ENCODE results near the gene RAB31. TPM values are rescaled to one million over a fixed set of nuclear protein-coding genes. Genes with fewer than 3 reads are reported as not detected.

The RAB31 gene
- total RNA-seq, 1 experiment from 2014 or later, result 9.5 TPM

DNA sequence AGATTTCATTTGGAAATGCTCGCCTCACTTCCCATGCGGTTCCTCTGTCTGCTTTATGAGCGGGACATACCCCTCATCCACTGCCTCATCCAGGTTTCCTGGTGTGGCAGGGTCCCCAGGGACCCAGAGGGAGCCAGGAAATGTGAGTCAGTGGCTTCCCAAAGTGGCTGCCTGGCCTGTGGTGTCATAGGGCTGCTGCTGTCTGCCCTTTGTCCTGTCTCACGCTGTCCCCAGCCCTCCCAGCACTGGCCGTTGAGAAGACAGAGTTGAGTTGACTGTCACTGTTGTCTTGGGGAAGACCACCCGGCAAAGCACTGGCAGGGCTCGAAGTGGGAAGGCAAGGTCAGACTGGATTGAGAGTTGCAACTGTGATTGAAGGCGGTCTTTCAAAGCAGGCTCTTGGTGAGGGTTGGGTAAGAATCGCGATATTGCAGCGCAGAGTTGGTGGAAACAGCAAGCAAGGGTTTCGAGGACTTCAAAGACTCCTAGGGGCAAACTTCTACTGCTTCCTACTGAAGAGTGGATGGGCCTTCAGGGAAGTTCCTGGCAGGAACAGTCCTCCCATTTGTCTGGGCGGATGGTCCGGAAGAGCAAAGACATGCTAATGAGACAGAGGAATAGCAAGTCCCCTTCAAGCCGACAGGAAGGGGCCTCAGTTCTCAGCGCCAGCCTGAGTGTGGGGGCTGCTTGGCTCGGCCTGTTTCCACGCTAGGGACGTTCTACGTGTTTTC lies 33.9 kb downstream of the RAB31 start:
- ChIA-PET POLR2A (no interaction called here), CTCF (no interaction called here)
- Mint-ChIP-seq H3K36me3 (ENCODE audit: insufficient read depth, unreplicated experiment) (no peaks in the 10 kb centered on the region), H3K27me3 (ENCODE audit: insufficient read depth, unreplicated experiment) (no peaks in the 10 kb centered on the region), H3K4me1 (ENCODE audit: low read depth, unreplicated experiment) (peaks cover 14% of the 10 kb centered on the region), H3K27ac (ENCODE audit: unreplicated experiment) (no peak overlapping the region), H3K9me3 (ENCODE audit: unreplicated experiment) (no peaks in the 10 kb centered on the region), H3K4me3 (ENCODE audit: unreplicated experiment) (no peak overlapping the region)
- TF ChIP-seq, protein P1, sequence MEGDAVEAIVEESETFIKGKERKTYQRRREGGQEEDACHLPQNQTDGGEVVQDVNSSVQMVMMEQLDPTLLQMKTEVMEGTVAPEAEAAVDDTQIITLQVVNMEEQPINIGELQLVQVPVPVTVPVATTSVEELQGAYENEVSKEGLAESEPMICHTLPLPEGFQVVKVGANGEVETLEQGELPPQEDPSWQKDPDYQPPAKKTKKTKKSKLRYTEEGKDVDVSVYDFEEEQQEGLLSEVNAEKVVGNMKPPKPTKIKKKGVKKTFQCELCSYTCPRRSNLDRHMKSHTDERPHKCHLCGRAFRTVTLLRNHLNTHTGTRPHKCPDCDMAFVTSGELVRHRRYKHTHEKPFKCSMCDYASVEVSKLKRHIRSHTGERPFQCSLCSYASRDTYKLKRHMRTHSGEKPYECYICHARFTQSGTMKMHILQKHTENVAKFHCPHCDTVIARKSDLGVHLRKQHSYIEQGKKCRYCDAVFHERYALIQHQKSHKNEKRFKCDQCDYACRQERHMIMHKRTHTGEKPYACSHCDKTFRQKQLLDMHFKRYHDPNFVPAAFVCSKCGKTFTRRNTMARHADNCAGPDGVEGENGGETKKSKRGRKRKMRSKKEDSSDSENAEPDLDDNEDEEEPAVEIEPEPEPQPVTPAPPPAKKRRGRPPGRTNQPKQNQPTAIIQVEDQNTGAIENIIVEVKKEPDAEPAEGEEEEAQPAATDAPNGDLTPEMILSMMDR (IDR thresholded peaks at IDR 0.05; ENCODE audit: insufficient read depth in 1 of 2, low read depth in 1 of 2, low read length in 1 of 2, severe bottlenecking in 1 of 2, unreplicated experiment in 1 of 2), result no peak
- Histone ChIP-seq H3K4me3 (ENCODE audit: low read depth, low read length) (no peak overlapping the region), H3K4me1 (peaks cover 27% of the 10 kb centered on the region), H3K27me3 (replicated peaks; ENCODE audit: control insufficient read depth, insufficient read depth, low read length) (no peaks in the 10 kb centered on the region), H3K9me3 (no peaks in the 10 kb centered on the region), H3K36me3 (ENCODE audit: control insufficient read depth, insufficient read depth, low read length) (no peaks in the 10 kb centered on the region)
- no TSS peak for BruUV-seq (replicated peaks)
- intact Hi-C loops (cut with micrococcal nuclease; ENCODE audit: unreplicated experiment), result no loop called here
- no peak for DNase-seq

DNA sequence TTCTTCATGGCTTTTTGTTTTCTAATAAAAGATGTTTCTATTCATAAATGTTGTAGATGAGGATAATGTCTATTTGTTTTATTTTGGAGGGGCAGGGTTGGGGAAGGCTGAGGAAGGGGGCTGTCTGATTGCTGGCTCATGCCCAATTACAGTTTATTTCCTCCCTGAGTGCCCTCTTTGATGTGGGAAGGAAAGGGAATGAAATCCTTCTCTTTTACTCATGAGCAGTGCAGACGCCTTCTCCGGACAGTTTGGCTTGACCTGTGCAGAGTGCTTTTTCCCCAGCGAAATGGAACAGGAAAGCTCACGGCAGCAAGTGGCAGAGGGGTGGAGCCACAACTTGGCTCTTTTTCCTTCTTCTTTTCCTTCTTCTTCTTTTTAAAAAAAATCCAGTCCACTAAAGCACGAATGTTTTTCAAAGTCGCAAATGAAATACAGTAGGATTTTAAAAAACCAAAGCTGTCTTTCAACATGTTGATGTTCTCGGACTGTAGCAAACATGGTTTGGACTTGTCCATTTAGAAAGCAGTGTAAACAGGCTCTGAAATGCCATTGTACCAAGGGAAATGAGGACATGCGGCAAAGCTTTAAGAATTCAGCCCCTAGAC lies 34.5 kb downstream of the RAB31 start:
- no TSS peak for BruUV-seq (replicated peaks)
- intact Hi-C loops (cut with micrococcal nuclease; ENCODE audit: unreplicated experiment), result no loop called here
- POLR2A ChIA-PET, result no interaction called here

DNA sequence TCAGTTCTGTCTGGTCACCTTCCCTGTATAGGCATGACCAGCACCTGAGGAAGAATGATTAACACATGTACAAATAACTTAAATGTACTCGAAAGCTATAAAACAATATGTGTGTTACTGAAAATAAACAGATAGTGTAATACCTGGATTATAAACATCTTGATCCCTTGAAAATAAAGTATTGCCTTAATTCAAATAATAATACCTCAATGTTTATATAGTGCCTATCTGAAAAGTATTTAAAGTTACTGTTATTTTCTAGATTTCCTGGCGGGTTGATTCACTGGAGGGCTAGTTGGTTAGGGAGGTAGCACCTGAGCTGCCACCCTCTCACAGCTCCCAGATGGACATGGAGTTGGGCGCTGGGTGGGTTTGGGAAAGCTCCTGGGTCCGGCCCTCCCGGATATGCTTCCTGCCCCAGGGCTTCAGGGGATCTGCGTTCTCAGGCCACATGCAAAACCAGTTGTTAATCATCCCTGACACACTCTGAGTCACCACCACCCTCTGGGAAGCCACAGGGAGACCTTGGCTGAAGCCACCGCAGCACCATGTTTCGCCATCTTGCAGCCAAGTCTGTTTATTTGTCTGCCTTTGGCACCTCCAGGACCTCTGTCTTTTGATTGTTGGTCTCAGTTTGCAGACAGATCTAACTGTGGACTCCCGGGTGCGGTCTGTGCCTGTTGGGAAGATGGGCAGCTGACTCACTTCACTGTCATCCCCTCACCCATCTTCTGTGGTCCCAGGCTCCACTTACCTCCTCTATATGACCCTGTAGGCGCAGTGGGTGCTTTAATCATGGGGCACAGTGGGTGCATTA lies 35.3 kb downstream of the RAB31 start:
- Histone ChIP-seq H3K36me3 (ENCODE audit: control insufficient read depth, insufficient read depth, low read length) (no peaks in the 10 kb centered on the region), H3K4me1 (peaks cover 12% of the 10 kb centered on the region), H3K9me3 (no peaks in the 10 kb centered on the region), H3K27me3 (replicated peaks; ENCODE audit: control insufficient read depth, insufficient read depth, low read length) (no peaks in the 10 kb centered on the region), H3K4me3 (ENCODE audit: low read depth, low read length) (no peak overlapping the region)
- H3K4me1 Mint-ChIP-seq (ENCODE audit: low read depth, unreplicated experiment), result peaks cover 14% of the 10 kb centered on the region
- intact Hi-C loops (cut with micrococcal nuclease; ENCODE audit: unreplicated experiment), result no loop called here
- TF ChIP-seq, protein P1 (IDR thresholded peaks at IDR 0.05; ENCODE audit: insufficient read depth in 1 of 2, low read depth in 1 of 2, low read length in 1 of 2, severe bottlenecking in 1 of 2, unreplicated experiment in 1 of 2), result no peak
- H3K36me3 Mint-ChIP-seq (ENCODE audit: insufficient read depth, unreplicated experiment), result no peaks in the 10 kb centered on the region
- peak in 1 of 2 experiments; percentile 48 for DNase-seq
- no peaks in the 10 kb centered on the region for H3K27me3 Mint-ChIP-seq (ENCODE audit: insufficient read depth, unreplicated experiment)
- no peak overlapping the region for H3K27ac Mint-ChIP-seq (ENCODE audit: unreplicated experiment)
- POLR2A ChIA-PET, result no interaction called here
- H3K9me3 Mint-ChIP-seq (ENCODE audit: unreplicated experiment), result no peaks in the 10 kb centered on the region
- H3K4me3 Mint-ChIP-seq (ENCODE audit: unreplicated experiment), result no peak overlapping the region
- CTCF ChIA-PET, result no interaction called here
- BruUV-seq (replicated peaks), result no TSS peak

More for the DNA sequence above, 34.5 kb downstream of the RAB31 start:
- no peaks in the 10 kb centered on the region for H3K9me3 ChIP-seq
- no peak for DNase-seq
- H3K9me3 Mint-ChIP-seq (ENCODE audit: unreplicated experiment), result no peaks in the 10 kb centered on the region
- H3K4me1 ChIP-seq, result peaks cover 20% of the 10 kb centered on the region
- TF ChIP-seq, protein P1 (IDR thresholded peaks at IDR 0.05; ENCODE audit: insufficient read depth in 1 of 2, low read depth in 1 of 2, low read length in 1 of 2, severe bottlenecking in 1 of 2, unreplicated experiment in 1 of 2), result no peak
- H3K36me3 ChIP-seq (ENCODE audit: control insufficient read depth, insufficient read depth, low read length), result no peaks in the 10 kb centered on the region
- H3K4me3 ChIP-seq (ENCODE audit: low read depth, low read length), result no peak overlapping the region
- H3K27me3 ChIP-seq (replicated peaks; ENCODE audit: control insufficient read depth, insufficient read depth, low read length), result no peaks in the 10 kb centered on the region
- CTCF ChIA-PET, result no interaction called here
- peaks cover 14% of the 10 kb centered on the region for H3K4me1 Mint-ChIP-seq (ENCODE audit: low read depth, unreplicated experiment)
- no peaks in the 10 kb centered on the region for H3K36me3 Mint-ChIP-seq (ENCODE audit: insufficient read depth, unreplicated experiment)
- no peak overlapping the region for H3K4me3 Mint-ChIP-seq (ENCODE audit: unreplicated experiment)
- no peak overlapping the region for H3K27ac Mint-ChIP-seq (ENCODE audit: unreplicated experiment)
- H3K27me3 Mint-ChIP-seq (ENCODE audit: insufficient read depth, unreplicated experiment), result no peaks in the 10 kb centered on the region
